Measurements from ENCODE around the gene CCSER1. TPM values are rescaled to one million over a fixed set of nuclear protein-coding genes. Genes with fewer than 3 reads are reported as not detected.

The CCSER1 gene
- total and polyA plus RNA-seq, 2 of the 8 experiments (the other 6 are each of a cell fraction or from before 2014, with no cell fraction given) = 0.26 to 0.84 TPM

- H4K5ac ChIP-seq (ENCODE audit: insufficient read length, low read depth, low read length) = no peak overlapping the region
- no peak overlapping the region for H3K4ac ChIP-seq (replicated peaks; ENCODE audit: insufficient read length, low read depth, low read length)
- ChIA-PET POLR2A (ENCODE audit: partially characterized antibody) (interaction anchor here (0.6 kb wide), 1 partner anchor 662 kb away, joined by 3 read pairs; no protein-coding TSS in a partner anchor), CTCF (ENCODE audit: partially characterized antibody) (no interaction called here)
- FAIRE-seq (no peak), DNase-seq (ENCODE audit: low read depth in 1 of 2, low spot score in 2 of 2) (no peak)
- H3K14ac ChIP-seq (ENCODE audit: insufficient read length) = no peak overlapping the region
- no peaks in the 10 kb centered on the region for H3K36me3 ChIP-seq (ENCODE audit: control insufficient read depth in 2 of 4, insufficient read depth in 4 of 4, low read length in 3 of 4)
- H4K91ac ChIP-seq (replicated peaks; ENCODE audit: insufficient read length, low read length) = no peak overlapping the region
- no peak overlapping the region for H2BK12ac ChIP-seq (ENCODE audit: low read depth, low read length)
- no peak overlapping the region for H3K9ac ChIP-seq (replicated peaks in 1 of 4; ENCODE audit: extremely low read depth in 1 of 4, low read depth in 3 of 4, low read length in 3 of 4)
- H3K23me2 ChIP-seq (ENCODE audit: low read depth, low read length) = no peaks in the 10 kb centered on the region; the same call in 1 of the 2 replicates
- H3K27me3 ChIP-seq (replicated peaks in 1 of 4; ENCODE audit: control insufficient read depth in 3 of 4, extremely low read depth in 1 of 4, insufficient read depth in 3 of 4, low read length in 3 of 4) = no peaks in the 10 kb centered on the region
- H2BK120ac ChIP-seq (replicated peaks; ENCODE audit: low read depth, low read length) = no peak overlapping the region
- no peak overlapping the region for H2BK5ac ChIP-seq (ENCODE audit: low read depth, low read length)
- H3K9me3 ChIP-seq (ENCODE audit: insufficient read depth in 2 of 2, low read depth in 1 of 2, low read length in 1 of 2) = no peaks in the 10 kb centered on the region
- H3K27ac ChIP-seq (ENCODE audit: low read depth, low read length) = no peak overlapping the region
- no peak overlapping the region for H3K18ac ChIP-seq (ENCODE audit: extremely low read depth, low read length)
- no peaks in the 10 kb centered on the region for H3K79me2 ChIP-seq (ENCODE audit: control insufficient read depth in 1 of 2, insufficient read depth in 2 of 2, low read length in 2 of 2)
- H3K56ac ChIP-seq (replicated peaks; ENCODE audit: insufficient read length, low read depth, low read length) = no peak overlapping the region
- H2BK15ac ChIP-seq (ENCODE audit: low read length) = no peak overlapping the region
- H2AK5ac ChIP-seq (ENCODE audit: low read depth, low read length) = no peak overlapping the region
- H3K4me3 ChIP-seq (ENCODE audit: extremely low read depth in 1 of 4, insufficient read depth in 2 of 4, low read depth in 3 of 4, low read length in 4 of 4) = no peak overlapping the region
- H3K4me2 ChIP-seq (ENCODE audit: insufficient read depth in 1 of 2, low read depth in 2 of 2, low read length in 2 of 2) = no peak overlapping the region
- TF ChIP-seq BRCA1 (IDR thresholded peaks at IDR 0.05; ENCODE audit: low read depth, low read length) (no peak), EZH2 (IDR thresholded peaks at IDR 0.05; ENCODE audit: low read depth, low read length, severe bottlenecking) (no peak), POLR2A (IDR thresholded peaks at IDR 0.05; ENCODE audit: control extremely low read depth in 1 of 2, low read depth in 2 of 2, low read length in 2 of 2) (no peak), FOSL1 (IDR thresholded peaks at IDR 0.05; ENCODE audit: insufficient read depth, low read depth, low read length) (no peak), ATF2 (IDR thresholded peaks at IDR 0.05; ENCODE audit: low read length) (no peak), PHF8 (conservative IDR thresholded peaks at IDR 0.05; ENCODE audit: low read depth, low read length) (no peak)
- no peaks in the 10 kb centered on the region for H4K20me1 ChIP-seq (replicated peaks in 1 of 2; ENCODE audit: control insufficient read depth in 1 of 2, insufficient read depth in 2 of 2, low read length in 2 of 2)
- no peak overlapping the region for H2BK20ac ChIP-seq (ENCODE audit: low read length)
- H3K79me1 ChIP-seq (ENCODE audit: low read depth, low read length) = no peaks in the 10 kb centered on the region
- H4K8ac ChIP-seq (ENCODE audit: extremely low read depth, insufficient read depth, low read length) = no peak overlapping the region
- H3K4me1 ChIP-seq (replicated peaks in 1 of 4; ENCODE audit: control insufficient read depth in 3 of 4, insufficient read depth in 4 of 4, low read length in 3 of 4) = no peaks in the 10 kb centered on the region
- no peak overlapping the region for H3K23ac ChIP-seq (ENCODE audit: insufficient read length)
- no peak overlapping the region for H2AFZ ChIP-seq (ENCODE audit: low read length)
Observed at GRCh38 chr4:90695411-90695810, 568.2 kb downstream of the CCSER1 start.
